Measurements from ENCODE around the gene LEKR1. TPM values are rescaled to one million over a fixed set of nuclear protein-coding genes. Genes with fewer than 3 reads are reported as not detected.

LEKR1 gene
- total and polyA plus RNA-seq, 9 of the 15 experiments (the other 6 are each of a cell fraction or from before 2014, with no cell fraction given), result 0.76 to 1.8 (median 1.2) TPM

GRCh38 chr3:156787926-156788663 lies 38.1 kb upstream of the LEKR1 start:
- ChIA-PET POLR2A (interaction anchor here (0.7 to 1.1 kb wide), 2 partner anchors 19 to 24 kb away, joined by 3 read pairs; no protein-coding TSS in a partner anchor), CTCF (ENCODE audit: low intra/inter-chr PET ratio) (no interaction called here)
- 6% methylated on average over 1 of the region's 1 CpG for WGBS (ENCODE audit: insufficient coverage, low coverage, missing lambda C conversion rate)
- intact Hi-C loops (cut with micrococcal nuclease), result no loop called here
- Histone ChIP-seq H3K4me1 (replicated peaks in 1 of 2; ENCODE audit: control insufficient read depth in 2 of 2, insufficient read depth in 2 of 2, low read length in 2 of 2) (peaks cover 3 to 36% of the 10 kb centered on the region in 2 experiments), H3K9me3 (replicated peaks; ENCODE audit: control insufficient read depth, insufficient read depth, low read depth, low read length) (no peaks in the 10 kb centered on the region), H3K9ac (ENCODE audit: insufficient read depth in 1 of 2, low read depth in 2 of 2, low read length in 2 of 2) (peak overlapping the region in 1 of 2 experiments; percentile 11; a peak in 1 of 4 replicates), H4K20me1 (replicated peaks; ENCODE audit: control insufficient read depth, insufficient read depth, low read length) (no peaks in the 10 kb centered on the region), H3K9me1 (ENCODE audit: control insufficient read depth, insufficient read depth, low read length) (no peaks in the 10 kb centered on the region), H3K4me2 (ENCODE audit: insufficient read depth, low read length) (peak overlapping the region; percentile 52), H3K79me2 (ENCODE audit: control insufficient read depth, insufficient read depth, low read length) (no peaks in the 10 kb centered on the region), H3K27ac (ENCODE audit: extremely low read depth, low read depth, low read length) (peak overlapping the region; percentile 63), H3K27me3 (ENCODE audit: control insufficient read depth in 2 of 2, insufficient read depth in 2 of 2, low read length in 2 of 2) (no peaks in the 10 kb centered on the region), H3K36me3 (ENCODE audit: control insufficient read depth, insufficient read depth, low read length) (no peaks in the 10 kb centered on the region), H3K4me3 (no peak overlapping the region), H2AFZ (ENCODE audit: low read depth, low read length) (peak overlapping the region; percentile 76)
- no TSS peak for BruUV-seq (replicated peaks)
- in situ Hi-C loops (cut with MboI), result no loop called here
- FAIRE-seq, result peak; percentile 83
- peak; percentile 93 for ATAC-seq
- peak; percentile 59 to 84 (median 72) for DNase-seq (ENCODE audit: extremely low read depth in 1 of 4, low spot score in 3 of 4)
- TF ChIP-seq SPI1 (IDR thresholded peaks at IDR 0.05; ENCODE audit: borderline replicate concordance, low read depth, low read length), result no peak
- TF ChIP-seq ZNF24 (IDR thresholded peaks at IDR 0.05), result 0 out of 2 replicates have a peak, but pooled peaks have one; percentile 9
- TF ChIP-seq HIVEP1 (CRISPR knock-in tag; IDR thresholded peaks at IDR 0.05), result no peak
- TF ChIP-seq, protein P1, sequence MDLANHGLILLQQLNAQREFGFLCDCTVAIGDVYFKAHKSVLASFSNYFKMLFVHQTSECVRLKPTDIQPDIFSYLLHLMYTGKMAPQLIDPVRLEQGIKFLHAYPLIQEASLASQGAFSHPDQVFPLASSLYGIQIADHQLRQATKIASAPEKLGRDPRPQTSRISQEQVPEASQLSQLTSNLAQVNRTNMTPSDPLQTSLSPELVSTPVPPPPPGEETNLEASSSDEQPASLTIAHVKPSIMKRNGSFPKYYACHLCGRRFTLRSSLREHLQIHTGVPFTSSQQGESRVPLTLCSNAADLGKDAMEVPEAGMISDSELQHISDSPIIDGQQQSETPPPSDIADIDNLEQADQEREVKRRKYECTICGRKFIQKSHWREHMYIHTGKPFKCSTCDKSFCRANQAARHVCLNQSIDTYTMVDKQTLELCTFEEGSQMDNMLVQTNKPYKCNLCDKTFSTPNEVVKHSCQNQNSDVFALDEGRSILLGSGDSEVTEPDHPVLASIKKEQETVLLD (IDR thresholded peaks at IDR 0.05), result no peak
- TF ChIP-seq EP300 (IDR thresholded peaks at IDR 0.05; ENCODE audit: low read length), result peak; percentile 48; the same call in 1 of the 2 replicates
- TF ChIP-seq, protein P2, sequence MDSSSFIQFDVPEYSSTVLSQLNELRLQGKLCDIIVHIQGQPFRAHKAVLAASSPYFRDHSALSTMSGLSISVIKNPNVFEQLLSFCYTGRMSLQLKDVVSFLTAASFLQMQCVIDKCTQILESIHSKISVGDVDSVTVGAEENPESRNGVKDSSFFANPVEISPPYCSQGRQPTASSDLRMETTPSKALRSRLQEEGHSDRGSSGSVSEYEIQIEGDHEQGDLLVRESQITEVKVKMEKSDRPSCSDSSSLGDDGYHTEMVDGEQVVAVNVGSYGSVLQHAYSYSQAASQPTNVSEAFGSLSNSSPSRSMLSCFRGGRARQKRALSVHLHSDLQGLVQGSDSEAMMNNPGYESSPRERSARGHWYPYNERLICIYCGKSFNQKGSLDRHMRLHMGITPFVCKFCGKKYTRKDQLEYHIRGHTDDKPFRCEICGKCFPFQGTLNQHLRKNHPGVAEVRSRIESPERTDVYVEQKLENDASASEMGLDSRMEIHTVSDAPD (CRISPR knock-in tag; IDR thresholded peaks at IDR 0.05), result no peak
- TF ChIP-seq CREM (IDR thresholded peaks at IDR 0.05; ENCODE audit: low read depth), result peak; percentile 42; the same call in 1 of the 2 replicates
- no peak for TF ChIP-seq GABPB1 (CRISPR knock-in tag; IDR thresholded peaks at IDR 0.05)
- peak; percentile 30; the same call in 1 of the 2 replicates for TF ChIP-seq FOXM1 (IDR thresholded peaks at IDR 0.05; ENCODE audit: low read depth)
- no peak for TF ChIP-seq FOXM1 (CRISPR knock-in tag; IDR thresholded peaks at IDR 0.05; ENCODE audit: low read depth)
- no peak for TF ChIP-seq COPS2 (conservative IDR thresholded peaks at IDR 0.05)
- no peak for TF ChIP-seq CCAR2 (IDR thresholded peaks at IDR 0.05; ENCODE audit: low read depth, low read length)
- peak; percentile 59; the same call in 1 of the 2 replicates for TF ChIP-seq TCF3 (CRISPR knock-in tag; IDR thresholded peaks at IDR 0.05)
- peak; percentile 95 for TF ChIP-seq SMARCA4 (IDR thresholded peaks at IDR 0.05)
- peak; percentile 17; the same call in 1 of the 2 replicates for TF ChIP-seq MAFF (IDR thresholded peaks at IDR 0.05; ENCODE audit: low read length)
- peak; percentile 73 for TF ChIP-seq DACH1 (IDR thresholded peaks at IDR 0.05; ENCODE audit: partially characterized antibody)
- TF ChIP-seq, protein P3, sequence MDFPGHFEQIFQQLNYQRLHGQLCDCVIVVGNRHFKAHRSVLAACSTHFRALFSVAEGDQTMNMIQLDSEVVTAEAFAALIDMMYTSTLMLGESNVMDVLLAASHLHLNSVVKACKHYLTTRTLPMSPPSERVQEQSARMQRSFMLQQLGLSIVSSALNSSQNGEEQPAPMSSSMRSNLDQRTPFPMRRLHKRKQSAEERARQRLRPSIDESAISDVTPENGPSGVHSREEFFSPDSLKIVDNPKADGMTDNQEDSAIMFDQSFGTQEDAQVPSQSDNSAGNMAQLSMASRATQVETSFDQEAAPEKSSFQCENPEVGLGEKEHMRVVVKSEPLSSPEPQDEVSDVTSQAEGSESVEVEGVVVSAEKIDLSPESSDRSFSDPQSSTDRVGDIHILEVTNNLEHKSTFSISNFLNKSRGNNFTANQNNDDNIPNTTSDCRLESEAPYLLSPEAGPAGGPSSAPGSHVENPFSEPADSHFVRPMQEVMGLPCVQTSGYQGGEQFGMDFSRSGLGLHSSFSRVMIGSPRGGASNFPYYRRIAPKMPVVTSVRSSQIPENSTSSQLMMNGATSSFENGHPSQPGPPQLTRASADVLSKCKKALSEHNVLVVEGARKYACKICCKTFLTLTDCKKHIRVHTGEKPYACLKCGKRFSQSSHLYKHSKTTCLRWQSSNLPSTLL (IDR thresholded peaks at IDR 0.05), result no peak
- TF ChIP-seq FOSL1 (tag; conservative IDR thresholded peaks at IDR 0.05), result peak; percentile 97

Data from K562 (cell line).